DOHH2 (cell line): ENCODE measurements around the gene MRPL40.

Experiments used
- CTCF ChIP-seq: fragments of 200-600 bp; sonication (generic); IDR thresholded peaks from one replicate; pipeline ENCODE4 v1.5.1; 2014; ENCODE audit warnings: antibody characterized with exemption, mild to moderate bottlenecking, low read depth, low read length; ENCODE audit not compliant: poor library complexity, severe bottlenecking
- EZH2phosphoT487 ChIP-seq: fragments of 200-600 bp; sonication (generic); IDR thresholded peaks from 2 replicates; pipeline ENCODE4 v1.6.1; 2017; ENCODE audit warnings: borderline replicate concordance, mild to moderate bottlenecking, antibody characterized with exemption, low read length, moderate library complexity, mixed read lengths

DNA sequence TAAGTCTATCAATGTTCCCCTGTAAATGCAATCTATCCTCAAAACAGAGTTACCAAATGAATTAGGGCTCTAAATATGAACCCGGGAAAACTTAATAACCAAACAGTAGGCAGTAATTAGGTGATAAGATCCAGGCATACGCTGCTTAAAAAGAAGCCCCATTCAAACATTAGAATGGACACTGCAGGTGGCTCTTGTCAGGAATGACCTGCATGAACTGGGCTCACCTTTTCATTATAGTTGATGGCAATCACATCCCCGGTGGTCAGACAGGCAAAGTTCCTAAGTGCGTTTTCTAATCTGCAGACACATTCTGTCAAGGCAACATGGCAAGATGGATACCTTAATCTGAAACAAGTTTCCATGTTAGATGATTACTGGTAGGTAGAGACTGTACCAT is 32.6 kb downstream of the MRPL40 start:
- TF ChIP-seq EZH2phosphoT487 (no peak), CTCF (no peak)
